ELR (cell line): ENCODE results near the gene CLSTN1.
A peak's percentile ranks its signal among the peaks of the same experiment; 100 is the strongest.

Experiments
- DNase-seq: peaks from one replicate; pipeline ENCODE4 v3.0.0-alpha.2; 2015; ENCODE audit warnings: low read depth

The CLSTN1 gene

DNA sequence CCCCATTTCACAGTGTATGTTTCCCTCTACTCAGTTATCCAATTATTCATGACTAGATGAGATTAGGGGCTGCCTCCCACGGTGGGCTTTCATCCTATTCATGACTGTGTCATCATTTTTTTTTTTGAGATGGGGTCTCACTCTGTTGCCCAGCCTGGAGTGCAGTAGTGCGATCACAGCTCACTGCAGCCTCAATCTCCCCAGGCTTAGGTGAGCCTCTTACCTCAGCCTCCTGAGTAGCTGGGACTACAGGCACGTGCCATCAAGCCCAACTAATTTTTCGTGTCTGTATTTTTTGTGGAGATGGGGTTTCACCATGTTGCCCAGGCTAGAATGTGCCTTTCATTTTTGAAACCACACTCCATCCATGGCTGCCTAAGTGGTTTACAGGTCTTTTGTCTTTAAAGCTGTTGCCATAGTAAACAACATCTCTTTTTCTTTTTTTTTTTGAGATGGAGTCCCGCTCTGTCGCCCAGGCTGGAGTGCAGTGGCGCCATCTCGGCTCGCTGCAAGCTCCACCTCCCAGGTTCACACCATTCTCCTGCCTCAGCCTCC is 112.2 kb downstream of the CLSTN1 start:
- DNase-seq = no peak

GRCh38 chr1:9710037-9710436 is 113.7 kb downstream of the CLSTN1 start:
- DNase-seq = no peak

- DNase-seq = no peak
Measured at GRCh38 chr1:9706178-9706577, 117.6 kb downstream of the CLSTN1 start.

GRCh38 chr1:9705337-9706093 is 118.2 kb downstream of the CLSTN1 start:
- peak; percentile 76 for DNase-seq

- DNase-seq = no peak
Measured at GRCh38 chr1:9703681-9704080, 120.1 kb downstream of the CLSTN1 start.

- no peak for DNase-seq
Measured at GRCh38 chr1:9703165-9703509, 120.6 kb downstream of the CLSTN1 start.

DNA sequence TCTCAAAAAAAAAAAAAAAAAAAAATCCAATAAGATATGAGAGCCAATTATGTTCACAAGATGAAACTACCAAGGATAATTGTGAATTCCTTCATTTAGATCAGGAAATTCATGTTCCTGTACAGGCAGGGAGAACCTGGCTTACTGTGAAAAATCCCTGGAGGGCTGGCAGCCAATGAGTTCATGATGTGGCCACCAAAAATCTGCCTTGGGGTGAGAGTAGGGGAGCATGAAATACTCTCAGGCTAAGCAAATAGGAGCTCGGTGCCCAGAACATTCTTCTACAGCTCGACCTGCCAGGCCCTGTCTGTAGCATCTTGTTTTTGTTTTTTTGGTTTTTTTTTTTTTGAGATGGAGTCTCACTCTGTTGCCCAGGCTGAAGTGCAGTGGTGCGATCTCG is 122.1 kb downstream of the CLSTN1 start:
- no peak for DNase-seq

DNA sequence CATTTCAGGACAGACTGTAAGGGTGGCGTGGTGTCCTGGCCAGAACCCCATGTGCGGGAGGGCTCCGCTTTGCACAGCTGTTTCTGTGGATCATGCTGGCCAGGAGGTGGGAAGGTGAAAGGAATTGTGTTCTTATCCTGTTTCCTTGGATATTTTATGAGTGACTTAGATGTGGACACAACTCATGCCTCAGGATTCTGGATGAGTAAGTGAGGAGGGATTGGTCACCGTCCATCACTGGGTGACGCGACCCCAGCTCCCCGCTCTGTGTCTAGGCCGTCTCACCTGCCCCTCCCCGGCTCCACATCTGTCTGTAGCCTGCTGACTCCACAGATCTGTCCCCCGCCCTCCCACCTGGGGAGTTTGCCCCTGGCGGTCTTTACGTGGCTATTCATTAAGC is 123.4 kb downstream of the CLSTN1 start:
- peak; percentile 95 for DNase-seq

GRCh38 chr1:9699361-9699760 is 124.4 kb downstream of the CLSTN1 start:
- DNase-seq = peak; percentile 54

GRCh38 chr1:9696793-9697192 is 127.0 kb downstream of the CLSTN1 start:
- no peak for DNase-seq

GRCh38 chr1:9691691-9692090 is 132.1 kb downstream of the CLSTN1 start:
- peak; percentile 51 for DNase-seq

- peak; percentile 91 for DNase-seq
Measured at GRCh38 chr1:9691108-9691445, 132.7 kb downstream of the CLSTN1 start.

GRCh38 chr1:9690440-9691107 is 133.2 kb downstream of the CLSTN1 start:
- peak; percentile 34 for DNase-seq

DNA sequence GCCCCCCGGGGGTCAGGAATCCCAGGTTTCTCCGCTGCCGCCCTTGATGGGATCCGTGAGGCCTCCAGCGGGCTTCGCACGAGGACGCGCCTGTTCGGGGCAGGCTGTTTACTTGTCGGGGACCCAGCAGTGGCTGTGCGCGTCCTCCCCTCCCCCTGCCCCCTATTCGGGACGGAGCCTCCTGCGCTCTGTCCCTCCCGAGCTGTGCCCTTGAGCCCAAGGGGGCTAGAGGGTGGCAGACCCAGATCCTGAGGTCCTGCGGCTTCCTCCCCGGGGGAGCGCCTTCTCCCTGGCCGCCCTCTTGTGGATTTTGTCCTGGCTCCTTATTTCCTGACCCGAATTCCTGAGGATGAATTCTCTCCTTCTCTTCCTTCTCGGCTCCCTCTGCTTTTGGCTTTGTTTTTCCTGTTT is 133.8 kb downstream of the CLSTN1 start:
- peak; percentile 63 for DNase-seq

DNA sequence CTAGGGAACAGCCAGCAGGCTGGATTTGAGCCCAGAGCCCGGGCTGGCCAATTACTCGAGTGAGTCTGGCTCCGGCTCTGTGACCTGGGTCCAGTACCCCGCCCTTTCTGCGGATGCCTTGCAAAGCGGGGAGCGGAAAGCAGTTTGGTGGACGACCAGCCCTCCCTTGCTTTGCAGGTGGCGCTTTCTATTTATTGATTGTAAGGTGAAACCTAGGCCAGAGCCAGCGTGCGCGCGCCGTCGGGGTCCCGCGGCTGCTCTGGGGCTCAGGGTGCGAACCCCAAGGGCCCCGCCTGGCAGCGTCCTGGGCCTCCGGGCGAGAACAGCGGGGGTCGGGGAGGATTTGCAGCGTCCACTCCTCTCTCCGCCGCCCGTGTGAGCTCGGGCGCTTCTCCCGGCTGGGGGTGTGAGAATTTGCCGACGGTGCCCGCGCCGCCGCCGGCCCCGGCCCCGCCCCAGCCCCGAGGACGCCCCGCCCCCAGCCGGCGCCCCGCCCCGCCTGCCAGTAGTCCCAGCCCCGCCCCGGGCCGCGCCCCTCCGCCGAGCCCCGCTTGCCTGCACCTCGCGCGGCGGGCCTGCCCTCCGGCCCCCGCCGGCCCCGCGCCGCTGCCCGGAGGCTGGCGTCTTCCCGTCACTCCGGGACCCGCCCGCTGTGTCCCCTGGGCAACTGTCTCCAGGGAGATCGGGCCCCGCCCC is 134.6 kb downstream of the CLSTN1 start:
- DNase-seq = peak; percentile 82

GRCh38 chr1:9688599-9688998 is 135.2 kb downstream of the CLSTN1 start:
- no peak for DNase-seq

DNA sequence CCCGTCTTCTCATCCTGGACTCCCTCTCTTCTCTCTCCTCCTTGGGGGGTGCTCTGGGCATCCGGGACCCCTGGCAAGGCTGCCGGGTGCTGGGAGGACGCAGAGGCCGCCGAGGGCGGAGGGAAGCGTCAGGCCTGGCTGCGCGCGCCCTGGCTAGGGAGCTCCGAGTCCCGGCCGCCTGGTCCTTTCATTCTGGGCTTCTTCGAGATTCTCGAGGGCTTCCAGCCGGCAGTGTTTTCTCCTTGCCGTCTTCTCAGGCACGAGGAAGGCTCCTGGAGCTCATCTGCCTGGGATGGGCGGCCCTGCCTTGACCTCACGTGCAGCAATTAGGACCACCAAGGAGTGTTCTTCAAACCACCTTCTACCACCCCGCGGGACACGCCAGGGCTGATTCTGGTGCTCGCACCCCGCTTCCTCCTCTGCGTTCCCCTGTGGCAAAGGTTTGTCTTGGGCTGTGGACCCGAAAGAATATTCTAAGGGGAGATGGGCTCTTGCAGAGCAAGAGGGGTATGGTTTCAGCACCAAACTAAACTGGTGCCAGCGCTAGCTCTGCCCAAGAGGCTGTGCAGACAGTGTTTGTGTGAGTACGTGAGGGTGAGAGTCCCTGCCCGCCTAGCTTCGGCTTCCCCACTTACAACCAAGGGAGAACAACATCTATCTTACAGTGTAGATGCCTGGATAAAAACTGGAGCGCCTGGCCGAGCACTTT is 135.7 kb downstream of the CLSTN1 start:
- DNase-seq = peak; percentile 59

DNA sequence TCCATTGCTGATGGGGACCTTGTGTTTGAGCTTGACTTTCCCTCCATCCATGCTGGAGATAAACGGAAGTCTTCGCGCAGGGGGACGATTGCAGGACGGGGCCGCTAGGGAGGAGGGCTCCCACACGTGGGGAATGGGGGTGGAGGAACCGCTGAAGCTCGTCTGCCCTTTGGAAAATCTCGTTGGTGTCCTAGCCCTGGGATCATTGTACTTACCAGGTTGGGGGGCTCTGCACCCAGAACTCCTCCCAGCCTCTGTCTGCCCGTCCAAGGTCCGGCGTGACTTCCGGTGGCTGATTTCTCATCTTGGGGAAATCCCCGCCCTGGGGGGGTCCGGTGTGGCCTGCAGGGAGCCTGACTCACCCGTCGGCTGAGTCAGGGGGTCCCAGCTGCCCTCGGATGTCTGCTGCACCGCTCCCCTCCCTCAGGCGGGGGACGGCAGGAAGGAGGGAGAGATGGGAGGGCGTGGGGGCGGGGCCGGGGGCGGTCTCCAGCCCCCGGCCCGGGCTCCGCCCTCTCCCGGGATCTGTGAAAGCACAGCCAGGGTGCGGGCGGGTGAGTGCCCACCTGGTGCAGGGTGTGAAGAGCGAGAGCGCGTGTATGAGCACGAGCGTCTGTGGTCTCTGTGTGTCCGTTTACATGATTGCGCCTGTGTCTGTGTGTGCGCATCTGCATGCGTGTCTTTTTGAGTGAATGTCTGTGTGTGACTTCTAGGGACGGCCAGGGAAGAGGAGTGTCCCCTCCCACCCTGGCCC is 136.5 kb downstream of the CLSTN1 start:
- DNase-seq = peak; percentile 95

DNA sequence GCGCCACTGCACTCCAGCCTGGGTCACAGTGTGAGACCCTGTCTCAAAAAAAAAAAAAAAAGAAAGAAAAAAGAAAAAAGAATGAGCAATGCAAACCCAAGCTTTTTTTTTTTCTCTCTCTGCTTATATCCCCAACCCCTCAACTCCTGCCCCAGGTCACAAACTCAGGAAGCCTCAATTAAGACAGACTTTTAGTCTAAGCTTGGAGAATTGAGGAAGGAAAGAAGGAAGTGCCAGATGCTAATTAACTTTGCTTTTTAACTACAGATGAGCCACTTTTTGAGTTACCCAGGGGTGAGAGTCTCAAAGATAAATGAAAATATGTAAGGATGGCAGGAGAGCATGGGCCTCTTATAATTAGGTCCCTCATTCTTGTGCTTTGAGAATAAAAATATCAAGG is 139.0 kb downstream of the CLSTN1 start:
- no peak for DNase-seq

DNA sequence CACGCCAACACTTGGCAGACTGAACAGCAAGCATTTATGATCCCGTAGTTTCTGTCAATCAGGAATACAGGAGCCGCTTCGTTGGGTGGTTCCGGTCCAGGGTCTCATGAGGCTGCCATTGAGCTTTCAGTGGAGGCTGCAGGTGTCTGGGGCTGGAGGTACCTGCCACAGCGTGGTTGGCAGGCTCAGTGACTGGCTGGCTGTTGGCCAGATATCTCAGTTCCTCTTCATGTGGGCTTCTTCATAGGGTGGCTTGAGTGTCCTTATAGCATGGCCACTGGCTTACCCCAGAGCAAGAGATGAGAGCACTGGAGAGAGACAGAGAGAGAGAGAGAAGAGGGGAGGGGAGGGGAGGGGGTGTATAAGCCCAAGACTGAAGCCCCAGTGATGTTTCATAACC is 142.9 kb downstream of the CLSTN1 start:
- DNase-seq = no peak

DNA sequence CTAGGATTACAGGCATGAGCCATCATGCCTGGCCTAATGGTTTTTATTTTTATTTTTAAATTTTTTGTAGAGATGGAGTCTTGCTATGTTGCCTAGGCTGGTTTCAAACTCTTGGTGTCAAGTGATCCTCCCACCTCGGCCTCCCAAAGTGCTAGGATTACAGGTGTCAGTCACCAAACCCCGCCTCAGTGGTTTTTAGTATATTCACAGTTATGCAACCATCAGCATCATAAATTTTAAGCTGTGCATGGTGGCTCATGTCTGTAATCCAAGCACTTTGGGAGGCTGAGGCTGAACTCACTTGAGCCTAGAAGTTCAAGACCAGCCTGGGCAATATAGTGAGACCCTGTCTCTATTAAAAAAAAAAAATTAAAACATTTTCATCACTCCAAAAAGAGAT is 143.7 kb downstream of the CLSTN1 start:
- no peak for DNase-seq
